ENCODE results near the gene PIPOX.
A peak's percentile ranks its signal among the peaks of the same experiment; 100 is the strongest.

PIPOX gene

DNA sequence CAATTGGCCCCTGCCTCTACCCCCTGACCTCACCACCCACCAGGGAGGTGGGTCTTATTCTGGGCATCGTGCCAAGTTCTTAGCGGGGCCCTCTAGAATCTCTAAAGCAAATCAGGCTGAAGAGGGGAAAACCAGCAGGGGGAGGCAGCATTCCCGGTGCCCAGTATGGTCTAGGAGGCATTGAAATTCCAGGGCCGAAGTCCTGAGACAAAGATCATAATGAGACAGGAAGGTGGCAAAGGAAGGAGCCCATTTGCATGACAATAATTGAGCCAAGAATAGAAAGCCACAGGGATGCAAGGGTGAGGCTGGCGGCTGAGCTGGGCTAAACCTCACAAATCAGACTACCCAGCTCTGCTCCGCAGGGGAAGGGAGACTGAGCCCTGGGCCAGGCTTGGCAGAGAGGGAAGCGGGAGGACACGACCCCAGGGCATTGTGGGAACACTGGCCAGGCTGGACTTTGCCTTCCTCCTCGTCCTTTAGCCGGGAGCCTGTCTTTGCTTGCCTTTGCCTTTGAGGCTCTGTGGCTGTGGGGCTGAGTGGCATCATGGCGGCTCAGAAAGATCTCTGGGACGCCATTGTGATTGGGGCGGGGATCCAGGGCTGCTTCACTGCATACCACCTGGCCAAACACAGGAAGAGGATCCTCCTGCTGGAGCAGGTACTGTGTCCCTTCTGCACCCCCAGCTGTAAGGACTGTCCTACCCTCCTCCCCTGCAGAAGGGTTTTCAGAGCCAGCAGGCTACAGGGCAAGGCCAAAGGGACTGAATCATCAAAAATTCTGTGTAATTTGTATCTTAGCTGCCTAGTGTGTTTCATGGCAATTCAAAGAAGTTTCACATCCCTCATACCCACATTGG lies at the start of gene PIPOX:
Gene PIPOX (plus strand): TSS at position 463 of the 860 bp plus-strand sequence. CDS start 85 bp downstream, at position 548.
- DNase-seq = no peak

- no peak for DNase-seq
These were observed 49.1 kb upstream of the PIPOX start for GRCh38 chr17:28993645-28994426.

DNA sequence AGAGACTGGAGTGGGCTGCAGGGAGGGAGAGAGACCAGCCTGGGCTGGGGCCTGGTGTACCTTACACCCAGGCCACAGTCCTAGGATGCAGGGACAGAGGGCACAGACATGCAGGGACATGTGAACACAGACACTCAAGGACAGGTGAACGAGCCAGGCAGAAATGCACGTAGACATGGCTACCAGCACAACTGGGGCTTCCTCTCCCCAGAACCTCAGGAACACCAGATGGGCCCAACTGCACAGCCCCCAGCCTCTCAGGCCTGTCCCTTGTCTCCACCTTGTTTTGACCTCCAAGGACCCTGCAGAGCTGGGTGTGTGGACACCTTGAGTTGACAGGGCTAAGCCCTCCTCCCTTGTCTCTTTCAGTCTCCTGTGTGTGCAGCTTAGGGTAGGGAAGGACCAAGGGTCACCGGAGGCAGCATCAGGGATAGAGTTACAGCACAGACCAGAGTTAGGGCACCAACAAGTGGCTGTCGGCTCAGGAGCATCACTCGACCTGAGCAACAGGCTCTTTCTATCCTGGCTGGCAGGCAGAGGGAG lies 46.3 kb upstream of the PIPOX start:
- no peak for DNase-seq

- DNase-seq = no peak
These were observed 45.1 kb upstream of the PIPOX start for GRCh38 chr17:28997806-28998205.

DNA sequence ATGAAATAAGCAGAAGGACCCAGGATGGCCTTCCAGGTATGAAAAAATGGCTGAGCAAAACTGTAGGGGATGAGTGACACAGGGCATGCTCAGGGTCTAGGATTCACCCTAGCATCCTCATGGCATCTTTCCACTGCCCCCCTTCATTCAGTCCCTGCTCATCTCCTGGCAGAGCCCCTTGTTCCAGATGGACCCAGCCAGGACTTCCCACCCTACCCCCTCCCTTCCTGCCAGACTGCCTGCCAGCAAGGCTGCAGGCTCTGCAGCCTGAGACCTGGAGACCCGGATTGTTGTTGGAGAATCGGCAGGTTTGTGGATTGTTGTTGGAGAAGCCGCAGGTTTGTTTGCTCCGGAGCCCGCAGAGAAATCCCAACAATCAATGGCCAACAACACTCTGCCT lies 43.7 kb upstream of the PIPOX start:
- no peak for DNase-seq

- DNase-seq = no peak
These were observed 42.0 kb upstream of the PIPOX start for GRCh38 chr17:29000973-29001372.

DNA sequence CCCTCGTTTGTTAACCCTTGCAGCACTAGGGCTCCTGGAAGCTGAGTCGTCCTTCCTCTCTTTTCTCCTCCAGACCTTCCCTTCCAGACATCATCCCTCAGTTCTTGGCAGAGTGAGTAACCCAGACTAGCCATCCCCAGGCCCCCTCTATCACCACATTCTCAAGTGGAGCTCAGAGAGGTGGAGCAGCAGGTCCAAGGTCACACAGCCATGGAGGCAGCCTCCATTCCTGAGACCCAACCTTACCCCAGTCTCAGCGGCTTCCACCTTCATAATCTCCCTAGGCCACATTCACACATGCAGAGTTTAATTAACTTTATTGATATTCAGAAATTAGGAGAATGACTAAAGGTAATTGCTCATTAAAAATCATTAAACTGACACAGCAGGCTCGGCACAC lies 40.1 kb upstream of the PIPOX start:
- DNase-seq = no peak

GRCh38 chr17:29003289-29003688 lies 39.7 kb upstream of the PIPOX start:
- no peak for DNase-seq

- DNase-seq = no peak
These were observed 38.8 kb upstream of the PIPOX start for GRCh38 chr17:29004081-29004692.

DNA sequence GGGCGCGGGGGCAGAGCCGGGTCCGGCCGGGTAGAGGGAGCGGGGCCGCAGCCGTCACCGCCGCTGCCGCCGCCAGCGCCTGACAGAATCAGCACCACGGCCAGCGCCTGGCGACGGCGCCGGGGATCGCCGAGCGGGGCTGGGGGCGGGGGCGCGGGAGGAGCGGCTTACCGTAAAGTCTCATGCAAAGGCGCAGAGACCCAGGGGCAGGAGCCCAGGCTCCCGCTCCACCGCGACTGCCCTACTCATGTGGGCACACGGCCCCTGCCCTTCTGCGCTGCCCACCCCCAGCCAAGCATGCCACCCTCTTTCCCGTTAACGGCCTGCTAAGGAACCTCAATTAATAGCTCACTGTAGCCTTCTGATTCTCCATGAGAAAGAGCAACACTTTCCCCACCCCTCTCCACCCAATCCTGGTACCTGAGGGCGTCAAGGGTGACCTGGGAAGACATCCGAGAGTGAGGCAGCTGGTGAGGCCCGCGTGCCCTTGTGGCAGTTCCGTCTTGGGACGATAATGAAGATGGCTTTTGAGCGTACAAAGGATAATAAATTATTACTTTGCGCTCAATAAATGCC lies 36.9 kb upstream of the PIPOX start, which contains the start of gene SEZ6:
Gene SEZ6 (minus strand): TSS at position 98 of the 576 bp plus-strand sequence. CDS start 164 bp downstream, outside the sequence.
- peak; percentile 58 for DNase-seq

DNA sequence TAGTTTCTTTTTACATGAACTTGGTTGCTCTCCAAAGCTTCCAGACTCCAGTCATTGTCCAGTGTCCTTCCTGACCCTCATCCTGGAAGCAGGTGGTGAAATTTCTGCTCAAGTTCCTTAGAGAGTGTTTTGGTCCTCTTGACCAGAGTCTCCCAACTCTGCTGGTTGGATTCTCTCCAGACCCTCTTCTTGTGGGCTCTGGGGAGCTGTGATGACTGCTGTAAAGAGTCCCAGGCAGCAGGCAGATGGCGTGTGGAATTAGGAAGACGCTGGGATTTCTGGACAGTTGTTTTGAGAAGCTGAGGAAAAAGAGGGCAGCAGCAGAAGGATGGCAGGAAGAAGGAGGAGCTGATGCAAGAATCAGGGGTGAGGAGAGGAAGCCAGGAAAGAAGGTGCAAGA lies 35.5 kb upstream of the PIPOX start:
- DNase-seq = no peak

DNA sequence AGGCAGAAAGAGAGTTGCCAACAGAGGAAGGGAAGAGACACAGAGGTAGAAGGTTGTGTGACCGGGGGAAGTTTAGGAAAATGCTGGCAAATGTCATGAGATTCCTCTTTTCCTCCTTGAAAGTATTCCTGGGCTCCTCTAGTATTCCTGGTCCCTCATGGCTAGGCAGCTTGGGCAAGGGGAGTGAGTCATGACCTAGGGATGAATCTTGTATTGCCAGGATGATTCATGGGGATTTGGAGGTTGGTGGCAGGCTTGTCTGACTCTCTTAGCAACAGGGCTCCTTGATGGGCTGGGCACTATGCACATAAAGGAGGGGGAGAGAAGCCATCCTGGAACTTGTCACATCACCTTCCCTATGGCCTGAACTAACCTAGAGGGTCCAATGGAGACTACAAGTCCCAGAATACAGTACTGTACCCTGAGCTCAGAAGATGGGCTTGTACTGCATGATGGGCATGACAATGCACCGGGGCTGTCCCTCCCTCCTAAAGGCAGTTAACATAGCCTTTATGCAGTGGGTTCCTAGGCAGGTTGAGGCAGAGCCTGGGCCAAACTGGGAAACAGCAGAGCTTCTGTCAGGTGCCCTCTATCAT lies 35.0 kb upstream of the PIPOX start:
- no peak for DNase-seq

DNA sequence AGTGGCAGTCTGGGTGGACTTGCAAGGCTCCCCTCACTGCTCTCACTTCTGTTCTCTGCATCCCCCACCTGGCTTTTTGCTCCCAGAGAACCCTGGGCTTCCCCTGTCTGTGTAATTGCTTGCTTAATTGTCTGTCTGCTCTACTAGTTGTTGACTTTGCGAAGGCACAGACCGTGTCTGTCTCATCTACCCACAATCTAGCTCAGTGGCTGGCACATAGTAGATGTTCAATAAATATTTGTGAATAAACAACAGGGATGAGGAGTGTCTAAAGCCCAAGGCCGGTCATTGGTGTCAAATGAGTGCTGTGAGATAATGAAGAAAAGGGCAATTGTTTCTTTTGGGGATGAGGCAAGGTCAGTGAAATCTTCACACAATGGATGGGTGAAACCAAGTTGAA lies 34.4 kb upstream of the PIPOX start:
- no peak for DNase-seq

- no peak for DNase-seq
These were observed 32.8 kb upstream of the PIPOX start for GRCh38 chr17:29010129-29010528.

DNA sequence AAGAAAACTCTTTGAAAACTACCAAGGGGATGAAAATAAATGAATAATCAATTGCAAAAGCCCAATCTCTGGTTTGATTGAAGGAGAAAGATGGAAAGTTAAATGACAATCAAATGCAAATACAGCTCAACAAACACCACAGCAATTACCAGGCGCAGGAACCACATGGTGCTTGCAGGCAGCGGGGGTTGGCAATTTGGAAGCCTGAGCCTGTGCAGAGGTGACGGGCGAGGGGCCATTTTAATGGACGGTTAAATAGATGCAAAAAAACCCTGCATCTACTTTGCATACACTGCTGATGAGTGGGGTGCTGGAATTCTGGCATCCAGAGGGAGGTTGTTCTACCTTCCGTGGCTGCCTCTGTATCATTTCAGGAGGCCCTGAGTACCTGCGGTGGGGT lies 32.4 kb upstream of the PIPOX start:
- no peak for DNase-seq

- DNase-seq = no peak
These were observed 30.4 kb upstream of the PIPOX start for GRCh38 chr17:29012535-29012934.

DNA sequence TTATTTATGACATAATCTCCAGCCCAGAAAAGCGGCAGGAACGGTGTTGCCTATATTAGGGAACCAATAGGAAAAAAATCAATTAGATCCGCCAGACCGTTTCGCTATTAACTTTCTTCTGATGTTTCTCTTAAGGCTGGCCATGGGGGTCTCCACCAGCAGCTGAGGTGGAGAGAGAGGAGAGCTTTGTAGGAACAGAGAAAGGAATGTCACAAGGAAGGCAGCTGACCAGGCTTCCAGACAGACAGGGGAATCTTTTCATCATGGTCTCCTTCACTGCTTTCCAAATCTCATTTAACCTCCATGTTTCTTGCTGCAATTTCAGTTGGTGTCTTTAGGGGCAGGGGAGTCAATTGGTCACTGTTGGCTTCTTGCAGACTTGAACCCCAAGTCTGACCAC lies 28.2 kb upstream of the PIPOX start:
- DNase-seq = no peak

- DNase-seq = no peak
These were observed 26.4 kb upstream of the PIPOX start for GRCh38 chr17:29016345-29017210.

DNA sequence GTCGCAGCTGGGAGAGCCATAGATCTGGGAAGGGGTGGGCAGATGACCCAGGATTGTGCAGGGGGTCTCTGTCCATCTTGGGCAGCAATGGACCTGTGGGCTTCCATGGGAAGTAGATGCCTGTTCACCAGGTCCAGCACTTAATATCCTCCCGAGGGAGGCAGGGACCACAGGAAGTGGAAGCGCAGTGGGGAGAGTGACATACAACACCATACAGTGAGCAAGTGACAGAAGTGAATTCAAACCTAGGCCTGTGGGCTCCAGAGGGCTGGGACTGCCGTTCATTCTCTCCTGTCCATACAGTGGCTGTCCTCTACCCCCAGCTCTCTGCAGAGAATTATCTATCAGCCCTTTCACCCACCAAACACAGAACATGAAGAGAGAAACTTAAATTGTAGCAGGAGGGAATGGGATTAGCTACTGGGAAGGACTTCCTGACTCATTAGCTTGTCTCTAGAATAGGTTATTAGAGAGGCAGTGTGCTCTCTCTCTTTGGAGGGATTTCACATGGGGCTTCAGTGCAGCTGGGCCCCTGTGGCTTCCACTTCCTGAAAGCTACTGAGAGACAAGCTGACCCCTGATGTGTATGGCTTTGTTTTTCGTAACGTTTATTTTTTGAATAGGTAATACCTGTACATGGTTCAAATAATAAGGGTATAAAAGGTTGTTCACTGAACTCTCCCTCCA lies 24.0 kb upstream of the PIPOX start:
- DNase-seq = no peak

- no peak for DNase-seq
These were observed 23.3 kb upstream of the PIPOX start for GRCh38 chr17:29019475-29020181.

All from CD4-positive, alpha-beta T cell treated with Interleukin-17A for 4 hours (primary cell).